Endothelial cell of umbilical vein (primary cell): ENCODE measurements around the gene LRFN2. TPM values are rescaled to one million over a fixed set of nuclear protein-coding genes. Genes with fewer than 3 reads are reported as not detected.

Experiments
- BruUV-seq: library from RNA; stranded (reverse); fragments of 400-500 nt; replicated peaks from 2 replicates; lab custom pipeline; 2021; lab: Mats Ljungman, UMichigan
- CTCF ChIA-PET: fragments of 300-600, 350-600 bp; sonication (Branson Sonifier 250); formaldehyde crosslinking; loops from one replicate; lab custom pipeline; 2021; ENCODE audit warnings: antibody characterized with exemption, inconsistent platforms; lab: Charles Lee
- POLR2A ChIA-PET: fragments of 300-600, 350-600 bp; sonication (Branson Sonifier 250); formaldehyde crosslinking; loops from one replicate; lab custom pipeline; 2021; ENCODE audit warnings: antibody characterized with exemption, inconsistent platforms; lab: Charles Lee
- DNase-seq: peaks from one replicate; pipeline ENCODE4 v3.0.0-alpha.2; 2011; ENCODE audit warnings: low read depth, low spot score
- FAIRE-seq: peaks from 2 replicates; lab custom pipeline; 2011; peaks lifted over from hg19 to GRCh38; lab: Jason Lieb, UNC
- H2AFZ ChIP-seq: 2 replicates; pipeline ENCODE4 v1.6.0; 2012; ENCODE audit warnings: low read depth, low read length, control low read depth, inconsistent platforms
- H3K27ac ChIP-seq: 2 replicates; pipeline ENCODE4 v1.5.1; 2011; ENCODE audit warnings: low read depth, mild to moderate bottlenecking, control low read depth, low read length, moderate library complexity; ENCODE audit not compliant: insufficient read depth
- H3K27me3 ChIP-seq, 2 experiments: 2 replicates each; pipeline versions ENCODE4 v1.6.0 to v1.6.1; 2011; ENCODE audit warnings: low read length in 2 of 2, mixed read lengths in 1 of 2; ENCODE audit not compliant: control insufficient read depth in 2 of 2, insufficient read depth in 2 of 2
- H3K36me3 ChIP-seq, 2 experiments: 2 replicates in 1 of 2; 3 replicates in 1 of 2; pipeline ENCODE4 v1.5.1; 2011; ENCODE audit warnings: low read length in 2 of 2, mild to moderate bottlenecking in 1 of 2, moderate library complexity in 1 of 2; ENCODE audit not compliant: control insufficient read depth in 2 of 2, insufficient read depth in 2 of 2; ENCODE audit errors: extremely low read depth in 1 of 2
- H3K4me1 ChIP-seq: 3 replicates; pipeline ENCODE4 v1.5.1; 2011; ENCODE audit warnings: mild to moderate bottlenecking, low read length; ENCODE audit not compliant: control insufficient read depth, insufficient read depth; ENCODE audit errors: extremely low read depth
- H3K4me2 ChIP-seq: 2 replicates; pipeline ENCODE4 v1.6.1; 2011; ENCODE audit warnings: low read length, control low read depth, mixed read lengths; ENCODE audit not compliant: insufficient read depth
- H3K4me3 ChIP-seq, 3 experiments: fragments of 200-600 bp in 1 of 3; sonication (generic), shearing (Covaris generic) in 1 of 3; replicated peaks in 1 of 3; 2 replicates each; pipeline ENCODE4 v1.5.1; 2011 to 2016; ENCODE audit warnings: control low read depth in 3 of 3, low read length in 3 of 3, mild to moderate bottlenecking in 2 of 3, inconsistent platforms in 1 of 3, low read depth in 1 of 3, moderate library complexity in 1 of 3; ENCODE audit not compliant: insufficient read depth in 1 of 3
- H3K79me2 ChIP-seq: 2 replicates; pipeline ENCODE4 v1.6.0; 2012; ENCODE audit warnings: low read length, inconsistent platforms; ENCODE audit not compliant: control insufficient read depth, insufficient read depth
- H3K9ac ChIP-seq: replicated peaks from 2 replicates; pipeline ENCODE3; 2011; ENCODE audit warnings: low read length, control low read depth; ENCODE audit not compliant: insufficient read depth; ENCODE audit errors: extremely low read depth
- H3K9me1 ChIP-seq: replicated peaks from 3 replicates; pipeline ENCODE4 v1.6.0; 2011; ENCODE audit warnings: mild to moderate bottlenecking, low read length; ENCODE audit not compliant: control insufficient read depth, insufficient read depth; ENCODE audit errors: extremely low read depth
- H3K9me3 ChIP-seq: replicated peaks from 2 replicates; pipeline ENCODE4 v1.5.1; 2012; ENCODE audit warnings: low read length, inconsistent platforms; ENCODE audit not compliant: control insufficient read depth, insufficient read depth
- H4K20me1 ChIP-seq: replicated peaks from 2 replicates; pipeline ENCODE3; 2011; ENCODE audit warnings: mild to moderate bottlenecking, low read length; ENCODE audit not compliant: control insufficient read depth, insufficient read depth; ENCODE audit errors: extremely low read depth
- EZH2 ChIP-seq: IDR thresholded peaks from 2 replicates; pipeline ENCODE4 v1.6.1; 2012; ENCODE audit warnings: borderline replicate concordance, low read depth, mild to moderate bottlenecking, moderate library complexity, low read length, inconsistent platforms; ENCODE audit not compliant: severe bottlenecking
- FOS ChIP-seq: IDR thresholded peaks from 2 replicates; pipeline ENCODE4 v1.6.1; 2011; ENCODE audit warnings: mild to moderate bottlenecking, low read length, moderate library complexity, borderline replicate concordance; ENCODE audit not compliant: insufficient read depth
- GATA2 ChIP-seq: IDR thresholded peaks from 2 replicates; pipeline ENCODE4 v1.7.0; 2011; ENCODE audit warnings: low read depth, mild to moderate bottlenecking, moderate library complexity, mixed read lengths, low read length; ENCODE audit not compliant: insufficient read length, insufficient read depth
- JUN ChIP-seq: IDR thresholded peaks from 2 replicates; pipeline ENCODE4 v1.6.1; 2011; ENCODE audit warnings: borderline replicate concordance, low read depth; ENCODE audit not compliant: insufficient read length, insufficient read depth
- MYC ChIP-seq: IDR thresholded peaks from one replicate; pipeline ENCODE4 v1.6.1; 2011; ENCODE audit warnings: mild to moderate bottlenecking, low read depth, low read length
- POLR2A ChIP-seq: IDR thresholded peaks from 2 replicates; pipeline ENCODE4 v1.6.1; 2012; ENCODE audit warnings: low read depth, mild to moderate bottlenecking, control low read depth, low read length
- POLR2AphosphoS5 ChIP-seq: IDR thresholded peaks from 2 replicates; pipeline ENCODE4 v1.6.1; 2012; ENCODE audit warnings: low read depth, mild to moderate bottlenecking, control low read depth, low read length, moderate library complexity; ENCODE audit not compliant: insufficient read depth
- dilution Hi-C: fragments of 300-500 bp; cut with MboI; formaldehyde crosslinking; loops from one replicate; pipeline ENCODE4 v1.15.0; 2019; ENCODE audit warnings: low sequenced_read_pairs; ENCODE audit not compliant: extremely low pct_ligation_motif_present
- intact Hi-C: fragments of 100-400 bp; cut with micrococcal nuclease; formaldehyde crosslinking; loops from one replicate; pipeline ENCODE4 v1.10.0; 2022
- polyA plus RNA-seq, 4 experiments: library from polyadenylated mRNA; depleted of rRNA in 3 of 4; stranded (reverse) in 3 of 4; unstranded in 1 of 4; fragments of >200 nt; gene quantifications; 2 replicates each; pipeline versions ENCODE4 v1.2.1 to v1.2.3, GENCODE V29; 2011 to 2012; ENCODE audit warnings: missing spikeins in 1 of 4
- total RNA-seq: library from RNA; stranded (reverse); gene quantifications from 2 replicates; pipeline ENCODE4 v1.2.3, GENCODE V29; 2021
- TF ChIP-seq, protein P1 (sequence below), 2 donors: IDR thresholded peaks; 1 replicate in 1 of 2; 2 replicates in 1 of 2; pipeline ENCODE4 v1.5.1; 2011; ENCODE audit warnings: low read length in 2 of 2, mild to moderate bottlenecking in 2 of 2, moderate library complexity in 2 of 2, control low read depth in 1 of 2, inconsistent platforms in 1 of 2, low read depth in 1 of 2; ENCODE audit not compliant: insufficient read depth in 1 of 2; ENCODE audit errors: extremely low read depth in 1 of 2
- TF ChIP-seq, protein P2 (sequence below): IDR thresholded peaks from 2 replicates; pipeline ENCODE4 v1.6.1; 2011; ENCODE audit not compliant: insufficient read depth, insufficient read length

LRFN2 gene
- total and polyA plus RNA-seq, 2 donors (not counting 3 experiments of a cell fraction or from before 2014, with no cell fraction given): not detected

DNA sequence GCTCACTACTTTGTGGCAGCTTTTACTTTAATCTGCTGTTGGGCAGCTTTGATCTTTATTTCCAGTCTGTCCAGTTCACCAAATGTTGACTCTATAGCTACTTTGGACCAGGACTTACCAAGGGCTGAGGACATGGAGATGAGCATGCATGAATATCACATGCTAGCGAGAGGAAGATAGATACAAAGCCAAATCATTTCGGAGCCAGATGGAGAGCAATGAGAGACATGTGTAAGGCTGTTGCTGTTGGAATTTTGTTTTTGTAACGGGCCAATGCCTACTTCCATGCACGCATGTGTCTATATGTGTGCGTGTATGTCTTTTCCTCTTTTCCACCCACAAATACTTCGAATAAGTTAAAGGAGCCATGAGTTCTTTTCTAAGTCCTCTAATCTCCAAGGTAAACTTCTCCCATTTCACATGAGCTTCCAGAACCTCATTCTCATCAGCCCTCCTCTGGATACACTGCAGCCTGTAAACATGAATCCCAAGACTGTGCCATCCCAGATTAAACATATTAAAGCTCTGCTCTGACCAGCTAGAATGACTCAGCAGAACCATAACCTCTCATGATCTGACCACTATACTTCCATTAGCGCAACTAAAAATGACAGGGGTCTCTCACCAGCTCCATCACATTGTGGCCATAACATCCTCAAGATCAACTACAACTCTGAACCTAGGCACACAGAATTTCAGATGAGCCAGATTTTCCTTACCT is 160.7 kb downstream of the LRFN2 start:
- FAIRE-seq: no peak
- no peaks in the 10 kb centered on the region for H3K9me1 ChIP-seq
- H3K4me2 ChIP-seq: no peak overlapping the region
- ChIA-PET POLR2A (no interaction called here), CTCF (no interaction called here)
- H2AFZ ChIP-seq: no peak overlapping the region
- no TSS peak for BruUV-seq
- dilution Hi-C loops: no loop called here
- no peak overlapping the region for H3K27ac ChIP-seq
- no peaks in the 10 kb centered on the region for H4K20me1 ChIP-seq
- H3K36me3 ChIP-seq: no peaks in the 10 kb centered on the region
- no peaks in the 10 kb centered on the region for H3K4me1 ChIP-seq
- intact Hi-C loops: no loop called here
- no peak for DNase-seq
- no peak overlapping the region for H3K4me3 ChIP-seq
- TF ChIP-seq MYC (no peak), FOS (no peak), EZH2 (no peak), POLR2A (no peak), JUN (no peak), GATA2 (no peak), POLR2AphosphoS5 (no peak)
- TF ChIP-seq, protein P1, sequence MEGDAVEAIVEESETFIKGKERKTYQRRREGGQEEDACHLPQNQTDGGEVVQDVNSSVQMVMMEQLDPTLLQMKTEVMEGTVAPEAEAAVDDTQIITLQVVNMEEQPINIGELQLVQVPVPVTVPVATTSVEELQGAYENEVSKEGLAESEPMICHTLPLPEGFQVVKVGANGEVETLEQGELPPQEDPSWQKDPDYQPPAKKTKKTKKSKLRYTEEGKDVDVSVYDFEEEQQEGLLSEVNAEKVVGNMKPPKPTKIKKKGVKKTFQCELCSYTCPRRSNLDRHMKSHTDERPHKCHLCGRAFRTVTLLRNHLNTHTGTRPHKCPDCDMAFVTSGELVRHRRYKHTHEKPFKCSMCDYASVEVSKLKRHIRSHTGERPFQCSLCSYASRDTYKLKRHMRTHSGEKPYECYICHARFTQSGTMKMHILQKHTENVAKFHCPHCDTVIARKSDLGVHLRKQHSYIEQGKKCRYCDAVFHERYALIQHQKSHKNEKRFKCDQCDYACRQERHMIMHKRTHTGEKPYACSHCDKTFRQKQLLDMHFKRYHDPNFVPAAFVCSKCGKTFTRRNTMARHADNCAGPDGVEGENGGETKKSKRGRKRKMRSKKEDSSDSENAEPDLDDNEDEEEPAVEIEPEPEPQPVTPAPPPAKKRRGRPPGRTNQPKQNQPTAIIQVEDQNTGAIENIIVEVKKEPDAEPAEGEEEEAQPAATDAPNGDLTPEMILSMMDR (IDR thresholded peaks at IDR 0.05; ENCODE audit: extremely low read depth in 1 of 2, insufficient read depth in 1 of 2, low read depth in 1 of 2, low read length in 2 of 2): no peak
- TF ChIP-seq, protein P2, sequence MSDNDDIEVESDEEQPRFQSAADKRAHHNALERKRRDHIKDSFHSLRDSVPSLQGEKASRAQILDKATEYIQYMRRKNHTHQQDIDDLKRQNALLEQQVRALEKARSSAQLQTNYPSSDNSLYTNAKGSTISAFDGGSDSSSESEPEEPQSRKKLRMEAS: no peak
- H3K79me2 ChIP-seq: no peaks in the 10 kb centered on the region
- no peak overlapping the region for H3K9ac ChIP-seq
- H3K9me3 ChIP-seq: no peaks in the 10 kb centered on the region
- H3K27me3 ChIP-seq: no peaks in the 10 kb centered on the region
